ENCODE data around the gene PPT1.

Gene PPT1

GRCh38 chr1:40143891-40144575 is 47.0 kb upstream of the PPT1 start (continued):
- TF ChIP-seq ZNF660 (tag by site-specific recombination; IDR thresholded peaks at IDR 0.05) (peak; percentile 72), ZFP37 (tag by site-specific recombination; IDR thresholded peaks at IDR 0.05) (no peak), BCL11B (tag by site-specific recombination; IDR thresholded peaks at IDR 0.05; ENCODE audit: low read depth) (no peak), ZNF776 (tag by site-specific recombination; IDR thresholded peaks at IDR 0.05; ENCODE audit: borderline replicate concordance) (no peak), TSHZ1 (tag by site-specific recombination; IDR thresholded peaks at IDR 0.05; ENCODE audit: borderline replicate concordance) (no peak), ZNF2 (tag by site-specific recombination; IDR thresholded peaks at IDR 0.05) (peak; percentile 68; the same call in 1 of the 2 replicates), SCRT2 (tag by site-specific recombination; IDR thresholded peaks at IDR 0.05) (no peak), ZFP69B (tag by site-specific recombination; IDR thresholded peaks at IDR 0.05) (no peak), SP7 (tag by site-specific recombination; IDR thresholded peaks at IDR 0.05) (0 out of 2 replicates have a peak, but pooled peaks have one; percentile 18), SP3 (tag by site-specific recombination; IDR thresholded peaks at IDR 0.05) (no peak), ZBTB10 (tag by site-specific recombination; IDR thresholded peaks at IDR 0.05) (no peak), ZNF175 (tag by site-specific recombination; IDR thresholded peaks at IDR 0.05) (no peak), ZSCAN16 (tag by site-specific recombination; IDR thresholded peaks at IDR 0.05) (no peak), ZBTB21 (tag by site-specific recombination; IDR thresholded peaks at IDR 0.05) (no peak), ZNF549 (tag by site-specific recombination; IDR thresholded peaks at IDR 0.05) (no peak), ZNF214 (tag by site-specific recombination; IDR thresholded peaks at IDR 0.05; ENCODE audit: borderline replicate concordance) (no peak), ZNF580 (tag by site-specific recombination; IDR thresholded peaks at IDR 0.05) (no peak), ZNF561 (tag by site-specific recombination; IDR thresholded peaks at IDR 0.05; ENCODE audit: borderline replicate concordance) (0 out of 2 replicates have a peak, but pooled peaks have one; percentile 37), ZNF335 (tag by site-specific recombination; conservative IDR thresholded peaks at IDR 0.05) (no peak), ZNF610 (tag by site-specific recombination; IDR thresholded peaks at IDR 0.05; ENCODE audit: borderline replicate concordance) (no peak), ATF2 (tag by site-specific recombination; IDR thresholded peaks at IDR 0.05; ENCODE audit: low read depth) (no peak), ZNF629 (tag by site-specific recombination; IDR thresholded peaks at IDR 0.05) (no peak), ZNF639 (tag by site-specific recombination; IDR thresholded peaks at IDR 0.05) (no peak)
- TF ChIP-seq, protein P1, sequence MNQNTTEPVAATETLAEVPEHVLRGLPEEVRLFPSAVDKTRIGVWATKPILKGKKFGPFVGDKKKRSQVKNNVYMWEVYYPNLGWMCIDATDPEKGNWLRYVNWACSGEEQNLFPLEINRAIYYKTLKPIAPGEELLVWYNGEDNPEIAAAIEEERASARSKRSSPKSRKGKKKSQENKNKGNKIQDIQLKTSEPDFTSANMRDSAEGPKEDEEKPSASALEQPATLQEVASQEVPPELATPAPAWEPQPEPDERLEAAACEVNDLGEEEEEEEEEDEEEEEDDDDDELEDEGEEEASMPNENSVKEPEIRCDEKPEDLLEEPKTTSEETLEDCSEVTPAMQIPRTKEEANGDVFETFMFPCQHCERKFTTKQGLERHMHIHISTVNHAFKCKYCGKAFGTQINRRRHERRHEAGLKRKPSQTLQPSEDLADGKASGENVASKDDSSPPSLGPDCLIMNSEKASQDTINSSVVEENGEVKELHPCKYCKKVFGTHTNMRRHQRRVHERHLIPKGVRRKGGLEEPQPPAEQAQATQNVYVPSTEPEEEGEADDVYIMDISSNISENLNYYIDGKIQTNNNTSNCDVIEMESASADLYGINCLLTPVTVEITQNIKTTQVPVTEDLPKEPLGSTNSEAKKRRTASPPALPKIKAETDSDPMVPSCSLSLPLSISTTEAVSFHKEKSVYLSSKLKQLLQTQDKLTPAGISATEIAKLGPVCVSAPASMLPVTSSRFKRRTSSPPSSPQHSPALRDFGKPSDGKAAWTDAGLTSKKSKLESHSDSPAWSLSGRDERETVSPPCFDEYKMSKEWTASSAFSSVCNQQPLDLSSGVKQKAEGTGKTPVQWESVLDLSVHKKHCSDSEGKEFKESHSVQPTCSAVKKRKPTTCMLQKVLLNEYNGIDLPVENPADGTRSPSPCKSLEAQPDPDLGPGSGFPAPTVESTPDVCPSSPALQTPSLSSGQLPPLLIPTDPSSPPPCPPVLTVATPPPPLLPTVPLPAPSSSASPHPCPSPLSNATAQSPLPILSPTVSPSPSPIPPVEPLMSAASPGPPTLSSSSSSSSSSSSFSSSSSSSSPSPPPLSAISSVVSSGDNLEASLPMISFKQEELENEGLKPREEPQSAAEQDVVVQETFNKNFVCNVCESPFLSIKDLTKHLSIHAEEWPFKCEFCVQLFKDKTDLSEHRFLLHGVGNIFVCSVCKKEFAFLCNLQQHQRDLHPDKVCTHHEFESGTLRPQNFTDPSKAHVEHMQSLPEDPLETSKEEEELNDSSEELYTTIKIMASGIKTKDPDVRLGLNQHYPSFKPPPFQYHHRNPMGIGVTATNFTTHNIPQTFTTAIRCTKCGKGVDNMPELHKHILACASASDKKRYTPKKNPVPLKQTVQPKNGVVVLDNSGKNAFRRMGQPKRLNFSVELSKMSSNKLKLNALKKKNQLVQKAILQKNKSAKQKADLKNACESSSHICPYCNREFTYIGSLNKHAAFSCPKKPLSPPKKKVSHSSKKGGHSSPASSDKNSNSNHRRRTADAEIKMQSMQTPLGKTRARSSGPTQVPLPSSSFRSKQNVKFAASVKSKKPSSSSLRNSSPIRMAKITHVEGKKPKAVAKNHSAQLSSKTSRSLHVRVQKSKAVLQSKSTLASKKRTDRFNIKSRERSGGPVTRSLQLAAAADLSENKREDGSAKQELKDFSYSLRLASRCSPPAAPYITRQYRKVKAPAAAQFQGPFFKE (tag by site-specific recombination; IDR thresholded peaks at IDR 0.05; ENCODE audit: borderline replicate concordance): no peak
